H1 (cell line): ENCODE measurements around the gene TNRC6C. TPM values are rescaled to one million over a fixed set of nuclear protein-coding genes. Genes with fewer than 3 reads are reported as not detected.

Source experiments
- BACH1 ChIP-seq: IDR thresholded peaks from 2 replicates; pipeline ENCODE4 v1.6.1; 2012; ENCODE audit warnings: low read length, improper control_type of control experiment
- CHD2 ChIP-seq: IDR thresholded peaks from 2 replicates; pipeline ENCODE4 v1.6.1; 2012; ENCODE audit warnings: low read length, improper control_type of control experiment
- CHD7 ChIP-seq: fragments of 300-600 bp; sonication (generic); IDR thresholded peaks from 2 replicates; pipeline ENCODE4 v1.7.1; 2012; ENCODE audit warnings: low read length, moderate library complexity, mild to moderate bottlenecking, inconsistent platforms; ENCODE audit not compliant: insufficient replicate concordance
- CTBP2 ChIP-seq: IDR thresholded peaks from 2 replicates; pipeline ENCODE4 v1.7.0; 2011; ENCODE audit warnings: borderline replicate concordance, mild to moderate bottlenecking, moderate library complexity, mixed read lengths, low read length; ENCODE audit not compliant: insufficient read depth, insufficient read length
- EGR1 ChIP-seq: IDR thresholded peaks from 2 replicates; pipeline ENCODE4 v1.6.1; 2011; ENCODE audit warnings: low read depth, low read length, borderline replicate concordance
- MAFK ChIP-seq: IDR thresholded peaks from 2 replicates; pipeline ENCODE4 v1.6.1; 2012; ENCODE audit warnings: low read depth, mild to moderate bottlenecking, improper control_type of control experiment, low read length
- RNF2 ChIP-seq: fragments of 200-900, 300-1000 bp; sonication (generic); IDR thresholded peaks from 2 replicates; pipeline ENCODE4 v1.7.1; 2016; ENCODE audit warnings: borderline replicate concordance, low read depth, mild to moderate bottlenecking, antibody characterized with exemption, low read length; ENCODE audit not compliant: poor library complexity, severe bottlenecking; ENCODE audit errors: missing control alignments
- SIN3A ChIP-seq, 2 experiments: IDR thresholded peaks in 1 of 2; conservative IDR thresholded peaks in 1 of 2; 2 replicates each; pipeline ENCODE4 v1.6.1; 2011 to 2012; ENCODE audit warnings: low read length in 2 of 2, improper control_type of control experiment in 1 of 2, low read depth in 1 of 2, mild to moderate bottlenecking in 1 of 2
- SIRT6 ChIP-seq: IDR thresholded peaks from one replicate; pipeline ENCODE4 v1.7.1; 2012; ENCODE audit warnings: low read length, inconsistent platforms
- SP4 ChIP-seq: IDR thresholded peaks from 2 replicates; pipeline ENCODE4 v1.6.1; 2012; ENCODE audit warnings: low read length, inconsistent platforms
- TEAD4 ChIP-seq: IDR thresholded peaks from 2 replicates; pipeline ENCODE4 v1.6.1; 2012; ENCODE audit warnings: low read depth, low read length, inconsistent platforms, mixed read lengths
- polyA plus RNA-seq, 7 experiments: library from polyadenylated mRNA; depleted of rRNA in 3 of 7; stranded (reverse) in 5 of 7; unstranded in 2 of 7; fragments of >200 nt in 5 of 7; fragments of 200-250 nt in 2 of 7; gene quantifications; 1 replicate in 5 of 7; 2 replicates in 1 of 7; 4 replicates in 1 of 7; pipeline versions ENCODE4 v1.2.1 to v1.2.3, GENCODE V29; 2011 to 2013; ENCODE audit warnings: missing spikeins in 2 of 7, mixed read lengths in 2 of 7
- total RNA-seq: library from RNA; stranded (reverse); fragmentation: NEBNext Ultra II Directional; extraction: Animal tissue kit (Norgen Biotek cat#: 25700); gene quantifications from 2 replicates; pipeline ENCODE4 v1.2.1, GENCODE V29; 2021

Gene TNRC6C
- total and polyA plus RNA-seq, 2 of the 8 experiments (the other 6 are each of a cell fraction or from before 2014, with no cell fraction given) = 2.8 to 28.9 TPM

GRCh38 chr17:77973953-77974352 is 15.4 kb downstream of the TNRC6C start (continued):
- TF ChIP-seq CHD7 = no peak
- no peak for TF ChIP-seq CTBP2
- TF ChIP-seq MAFK = no peak
- no peak for TF ChIP-seq RNF2
- no peak for TF ChIP-seq SIN3A (conservative IDR thresholded peaks at IDR 0.05 in 1 of 2, IDR thresholded peaks at IDR 0.05 in 1 of 2; ENCODE audit: low read depth in 1 of 2, low read length in 2 of 2)
- no peak for TF ChIP-seq EGR1
- TF ChIP-seq SIRT6 = no peak
- TF ChIP-seq TEAD4 = no peak
- no peak for TF ChIP-seq BACH1
- no peak for TF ChIP-seq CHD2
- no peak for TF ChIP-seq SP4
